H1 (cell line): ENCODE data around the gene EDA. TPM values are rescaled to one million over a fixed set of nuclear protein-coding genes. Genes with fewer than 3 reads are reported as not detected.

Source experiments
- ASH2L ChIP-seq: fragments of 200-600, 300-600 bp; sonication (generic); IDR thresholded peaks from one replicate; pipeline ENCODE4 v1.7.1; 2017; ENCODE audit warnings: low read length
- CEBPB ChIP-seq: IDR thresholded peaks from 2 replicates; pipeline ENCODE4 v1.6.1; 2012; ENCODE audit warnings: low read depth, low read length
- CHD1 ChIP-seq: IDR thresholded peaks from 2 replicates; pipeline ENCODE4 v1.6.1; 2012; ENCODE audit warnings: low read depth, low read length, improper control_type of control experiment
- CHD2 ChIP-seq: IDR thresholded peaks from 2 replicates; pipeline ENCODE4 v1.6.1; 2012; ENCODE audit warnings: low read length, improper control_type of control experiment
- MAFK ChIP-seq: IDR thresholded peaks from 2 replicates; pipeline ENCODE4 v1.6.1; 2012; ENCODE audit warnings: low read depth, mild to moderate bottlenecking, improper control_type of control experiment, low read length
- RAD21 ChIP-seq, 2 experiments: IDR thresholded peaks in 1 of 2; conservative IDR thresholded peaks in 1 of 2; 2 replicates each; pipeline ENCODE4 v1.6.1; 2011; ENCODE audit warnings: low read depth in 2 of 2, low read length in 2 of 2, improper control_type of control experiment in 1 of 2, inconsistent platforms in 1 of 2, mild to moderate bottlenecking in 1 of 2, moderate library complexity in 1 of 2
- RNF2 ChIP-seq: fragments of 200-900, 300-1000 bp; sonication (generic); IDR thresholded peaks from 2 replicates; pipeline ENCODE4 v1.7.1; 2016; ENCODE audit warnings: borderline replicate concordance, low read depth, mild to moderate bottlenecking, antibody characterized with exemption, low read length; ENCODE audit not compliant: poor library complexity, severe bottlenecking; ENCODE audit errors: missing control alignments
- SP4 ChIP-seq: IDR thresholded peaks from 2 replicates; pipeline ENCODE4 v1.6.1; 2012; ENCODE audit warnings: low read length, inconsistent platforms
- SRF ChIP-seq: IDR thresholded peaks from 2 replicates; pipeline ENCODE4 v1.6.1; 2011; ENCODE audit warnings: mild to moderate bottlenecking, low read depth, low read length, moderate library complexity
- TEAD4 ChIP-seq: IDR thresholded peaks from 2 replicates; pipeline ENCODE4 v1.6.1; 2012; ENCODE audit warnings: low read depth, low read length, inconsistent platforms, mixed read lengths
- YY1 ChIP-seq: IDR thresholded peaks from 2 replicates; pipeline ENCODE4 v1.6.1; 2011; ENCODE audit warnings: low read depth, mild to moderate bottlenecking, low read length
- polyA plus RNA-seq, 7 experiments: library from polyadenylated mRNA; depleted of rRNA in 3 of 7; stranded (reverse) in 5 of 7; unstranded in 2 of 7; fragments of >200 nt in 5 of 7; fragments of 200-250 nt in 2 of 7; gene quantifications; 1 replicate in 5 of 7; 2 replicates in 1 of 7; 4 replicates in 1 of 7; pipeline versions ENCODE4 v1.2.1 to v1.2.3, GENCODE V29; 2011 to 2013; ENCODE audit warnings: missing spikeins in 2 of 7, mixed read lengths in 2 of 7
- total RNA-seq: library from RNA; stranded (reverse); fragmentation: NEBNext Ultra II Directional; extraction: Animal tissue kit (Norgen Biotek cat#: 25700); gene quantifications from 2 replicates; pipeline ENCODE4 v1.2.1, GENCODE V29; 2021
- TF ChIP-seq, protein P1 (sequence below): fragments of 300-600 bp; sonication (generic); IDR thresholded peaks from 2 replicates; pipeline ENCODE4 v1.7.1; 2012; ENCODE audit warnings: low read length, moderate library complexity, mild to moderate bottlenecking, inconsistent platforms; ENCODE audit not compliant: insufficient replicate concordance

The EDA gene
- total and polyA plus RNA-seq, 2 of the 8 experiments (the other 6 are each of a cell fraction or from before 2014, with no cell fraction given) = 7.5 to 10.5 TPM

DNA sequence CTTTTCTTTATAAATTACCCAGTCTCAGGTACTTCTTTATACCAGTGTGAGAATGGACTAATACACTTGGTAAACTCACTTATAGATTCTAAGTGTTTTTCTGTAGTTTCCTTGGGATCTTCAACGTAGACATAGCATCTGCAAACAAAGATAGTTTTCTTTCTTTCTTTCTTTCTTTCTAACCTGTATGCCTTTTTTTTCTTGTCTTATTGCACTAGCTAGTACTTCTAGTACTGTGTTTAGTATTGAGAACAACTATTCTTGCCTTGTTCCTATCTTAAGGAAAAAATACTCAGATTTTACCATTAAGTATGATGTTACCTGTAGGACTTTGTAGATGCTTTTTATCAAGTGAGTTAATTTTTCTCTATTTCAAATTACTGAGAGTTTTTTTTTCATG, 102.2 kb downstream of the EDA start (continued):
- TF ChIP-seq, protein P1, sequence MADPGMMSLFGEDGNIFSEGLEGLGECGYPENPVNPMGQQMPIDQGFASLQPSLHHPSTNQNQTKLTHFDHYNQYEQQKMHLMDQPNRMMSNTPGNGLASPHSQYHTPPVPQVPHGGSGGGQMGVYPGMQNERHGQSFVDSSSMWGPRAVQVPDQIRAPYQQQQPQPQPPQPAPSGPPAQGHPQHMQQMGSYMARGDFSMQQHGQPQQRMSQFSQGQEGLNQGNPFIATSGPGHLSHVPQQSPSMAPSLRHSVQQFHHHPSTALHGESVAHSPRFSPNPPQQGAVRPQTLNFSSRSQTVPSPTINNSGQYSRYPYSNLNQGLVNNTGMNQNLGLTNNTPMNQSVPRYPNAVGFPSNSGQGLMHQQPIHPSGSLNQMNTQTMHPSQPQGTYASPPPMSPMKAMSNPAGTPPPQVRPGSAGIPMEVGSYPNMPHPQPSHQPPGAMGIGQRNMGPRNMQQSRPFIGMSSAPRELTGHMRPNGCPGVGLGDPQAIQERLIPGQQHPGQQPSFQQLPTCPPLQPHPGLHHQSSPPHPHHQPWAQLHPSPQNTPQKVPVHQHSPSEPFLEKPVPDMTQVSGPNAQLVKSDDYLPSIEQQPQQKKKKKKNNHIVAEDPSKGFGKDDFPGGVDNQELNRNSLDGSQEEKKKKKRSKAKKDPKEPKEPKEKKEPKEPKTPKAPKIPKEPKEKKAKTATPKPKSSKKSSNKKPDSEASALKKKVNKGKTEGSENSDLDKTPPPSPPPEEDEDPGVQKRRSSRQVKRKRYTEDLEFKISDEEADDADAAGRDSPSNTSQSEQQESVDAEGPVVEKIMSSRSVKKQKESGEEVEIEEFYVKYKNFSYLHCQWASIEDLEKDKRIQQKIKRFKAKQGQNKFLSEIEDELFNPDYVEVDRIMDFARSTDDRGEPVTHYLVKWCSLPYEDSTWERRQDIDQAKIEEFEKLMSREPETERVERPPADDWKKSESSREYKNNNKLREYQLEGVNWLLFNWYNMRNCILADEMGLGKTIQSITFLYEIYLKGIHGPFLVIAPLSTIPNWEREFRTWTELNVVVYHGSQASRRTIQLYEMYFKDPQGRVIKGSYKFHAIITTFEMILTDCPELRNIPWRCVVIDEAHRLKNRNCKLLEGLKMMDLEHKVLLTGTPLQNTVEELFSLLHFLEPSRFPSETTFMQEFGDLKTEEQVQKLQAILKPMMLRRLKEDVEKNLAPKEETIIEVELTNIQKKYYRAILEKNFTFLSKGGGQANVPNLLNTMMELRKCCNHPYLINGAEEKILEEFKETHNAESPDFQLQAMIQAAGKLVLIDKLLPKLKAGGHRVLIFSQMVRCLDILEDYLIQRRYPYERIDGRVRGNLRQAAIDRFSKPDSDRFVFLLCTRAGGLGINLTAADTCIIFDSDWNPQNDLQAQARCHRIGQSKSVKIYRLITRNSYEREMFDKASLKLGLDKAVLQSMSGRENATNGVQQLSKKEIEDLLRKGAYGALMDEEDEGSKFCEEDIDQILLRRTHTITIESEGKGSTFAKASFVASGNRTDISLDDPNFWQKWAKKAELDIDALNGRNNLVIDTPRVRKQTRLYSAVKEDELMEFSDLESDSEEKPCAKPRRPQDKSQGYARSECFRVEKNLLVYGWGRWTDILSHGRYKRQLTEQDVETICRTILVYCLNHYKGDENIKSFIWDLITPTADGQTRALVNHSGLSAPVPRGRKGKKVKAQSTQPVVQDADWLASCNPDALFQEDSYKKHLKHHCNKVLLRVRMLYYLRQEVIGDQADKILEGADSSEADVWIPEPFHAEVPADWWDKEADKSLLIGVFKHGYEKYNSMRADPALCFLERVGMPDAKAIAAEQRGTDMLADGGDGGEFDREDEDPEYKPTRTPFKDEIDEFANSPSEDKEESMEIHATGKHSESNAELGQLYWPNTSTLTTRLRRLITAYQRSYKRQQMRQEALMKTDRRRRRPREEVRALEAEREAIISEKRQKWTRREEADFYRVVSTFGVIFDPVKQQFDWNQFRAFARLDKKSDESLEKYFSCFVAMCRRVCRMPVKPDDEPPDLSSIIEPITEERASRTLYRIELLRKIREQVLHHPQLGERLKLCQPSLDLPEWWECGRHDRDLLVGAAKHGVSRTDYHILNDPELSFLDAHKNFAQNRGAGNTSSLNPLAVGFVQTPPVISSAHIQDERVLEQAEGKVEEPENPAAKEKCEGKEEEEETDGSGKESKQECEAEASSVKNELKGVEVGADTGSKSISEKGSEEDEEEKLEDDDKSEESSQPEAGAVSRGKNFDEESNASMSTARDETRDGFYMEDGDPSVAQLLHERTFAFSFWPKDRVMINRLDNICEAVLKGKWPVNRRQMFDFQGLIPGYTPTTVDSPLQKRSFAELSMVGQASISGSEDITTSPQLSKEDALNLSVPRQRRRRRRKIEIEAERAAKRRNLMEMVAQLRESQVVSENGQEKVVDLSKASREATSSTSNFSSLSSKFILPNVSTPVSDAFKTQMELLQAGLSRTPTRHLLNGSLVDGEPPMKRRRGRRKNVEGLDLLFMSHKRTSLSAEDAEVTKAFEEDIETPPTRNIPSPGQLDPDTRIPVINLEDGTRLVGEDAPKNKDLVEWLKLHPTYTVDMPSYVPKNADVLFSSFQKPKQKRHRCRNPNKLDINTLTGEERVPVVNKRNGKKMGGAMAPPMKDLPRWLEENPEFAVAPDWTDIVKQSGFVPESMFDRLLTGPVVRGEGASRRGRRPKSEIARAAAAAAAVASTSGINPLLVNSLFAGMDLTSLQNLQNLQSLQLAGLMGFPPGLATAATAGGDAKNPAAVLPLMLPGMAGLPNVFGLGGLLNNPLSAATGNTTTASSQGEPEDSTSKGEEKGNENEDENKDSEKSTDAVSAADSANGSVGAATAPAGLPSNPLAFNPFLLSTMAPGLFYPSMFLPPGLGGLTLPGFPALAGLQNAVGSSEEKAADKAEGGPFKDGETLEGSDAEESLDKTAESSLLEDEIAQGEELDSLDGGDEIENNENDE = no peak
- TF ChIP-seq SRF = no peak
- no peak for TF ChIP-seq RAD21 (IDR thresholded peaks at IDR 0.05 in 1 of 2, conservative IDR thresholded peaks at IDR 0.05 in 1 of 2; ENCODE audit: low read depth in 2 of 2, low read length in 2 of 2)
- TF ChIP-seq SP4 = no peak
- TF ChIP-seq YY1 = no peak
- no peak for TF ChIP-seq MAFK
- TF ChIP-seq CHD2 = no peak
- TF ChIP-seq CEBPB = no peak
- TF ChIP-seq ASH2L = no peak
- no peak for TF ChIP-seq TEAD4
- no peak for TF ChIP-seq RNF2
- no peak for TF ChIP-seq CHD1
